CD4-positive, alpha-beta T cell treated with Interleukin-1 beta for 1 hour (primary cell): ENCODE results near the gene BTBD9.
"Not testable (repeated sequence)": the region's sequence is repeated elsewhere in the genome, so short reads cannot be mapped to it uniquely, and the experiment has no call there.

Experiments used
- DNase-seq, 2 donors: peaks; one replicate each; pipeline ENCODE4 v3.0.0-alpha.2; 2020 to 2022

The BTBD9 gene

GRCh38 chr6:38370653-38371601 lies 268.8 kb downstream of the BTBD9 start:
- DNase-seq: no peak

DNA sequence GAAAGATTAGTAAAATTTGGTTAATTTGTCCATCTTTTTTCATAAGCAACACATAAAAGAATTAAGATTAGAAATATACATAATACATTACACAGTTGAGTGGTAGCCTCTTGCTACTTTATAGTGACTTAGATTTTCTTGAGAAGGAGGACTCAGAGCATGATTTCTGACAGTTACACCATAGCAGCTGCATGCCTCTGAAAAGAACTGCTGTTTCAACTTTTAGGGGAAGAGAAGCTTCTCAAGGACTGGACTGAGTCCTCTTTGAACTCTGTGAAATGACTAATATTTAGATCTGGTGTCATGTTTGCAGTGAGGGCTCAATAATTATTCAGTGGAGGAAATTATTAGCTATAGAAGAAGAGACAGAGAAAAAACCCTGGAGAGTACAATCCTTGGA lies 272.5 kb downstream of the BTBD9 start:
- no peak for DNase-seq

- no peak for DNase-seq
Measured at GRCh38 chr6:38366234-38366633, 273.5 kb downstream of the BTBD9 start.

DNA sequence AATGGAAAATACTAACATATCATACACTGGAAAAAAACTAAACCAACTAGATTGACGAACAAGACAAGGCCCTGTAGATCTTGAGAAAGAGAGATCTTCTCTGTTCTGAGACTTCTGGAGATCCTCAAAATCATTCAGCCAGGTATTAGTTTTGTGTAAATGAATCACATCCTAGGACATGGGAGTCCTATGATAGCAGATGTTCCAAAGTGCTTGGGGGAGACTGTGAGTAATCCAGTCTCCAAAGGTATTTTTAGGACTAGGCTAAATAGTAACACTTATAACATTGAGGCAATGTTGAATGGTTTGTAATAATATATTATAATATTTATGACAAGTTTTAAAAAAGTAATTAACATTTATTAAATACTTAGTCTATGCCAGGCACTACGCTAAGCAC lies 275.0 kb downstream of the BTBD9 start:
- no peak for DNase-seq

DNA sequence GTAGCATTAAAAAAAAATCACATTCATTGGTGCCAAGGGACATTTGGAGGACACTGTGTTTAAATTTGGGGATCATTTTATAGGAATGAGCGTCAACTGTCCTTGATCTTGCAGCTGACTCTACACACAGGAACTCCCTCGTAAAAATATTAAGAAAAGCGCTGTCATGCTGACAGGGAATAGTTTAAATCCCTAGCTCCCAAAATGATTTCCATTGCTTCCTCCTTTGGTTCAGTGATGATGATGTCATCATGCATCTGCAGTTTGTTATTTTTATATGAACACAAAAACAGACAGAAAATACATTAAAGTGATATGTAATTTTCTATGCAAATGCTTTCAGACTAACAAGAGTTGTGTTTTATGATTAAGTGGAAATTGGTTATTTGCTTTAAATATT lies 275.6 kb downstream of the BTBD9 start:
- DNase-seq: no peak

DNA sequence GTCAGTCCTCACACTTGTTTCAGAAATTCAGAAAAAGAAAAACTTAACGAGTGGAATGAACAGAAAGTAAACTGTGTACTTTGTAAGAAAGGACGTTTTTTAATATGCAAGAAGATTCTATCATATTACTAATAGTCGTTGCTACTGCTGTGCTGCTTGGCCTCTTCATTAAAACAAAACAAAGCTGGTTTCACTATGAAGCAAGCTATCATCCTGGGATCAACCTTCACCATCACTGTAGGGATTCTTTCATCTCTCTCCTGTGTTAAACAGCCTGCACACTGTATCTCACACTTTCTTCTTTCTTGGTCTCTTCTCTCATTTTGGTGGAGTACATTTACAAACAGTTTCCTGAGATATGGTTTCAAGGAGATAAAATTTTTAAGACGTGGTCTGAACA lies 284.2 kb downstream of the BTBD9 start:
- DNase-seq: no peak

DNA sequence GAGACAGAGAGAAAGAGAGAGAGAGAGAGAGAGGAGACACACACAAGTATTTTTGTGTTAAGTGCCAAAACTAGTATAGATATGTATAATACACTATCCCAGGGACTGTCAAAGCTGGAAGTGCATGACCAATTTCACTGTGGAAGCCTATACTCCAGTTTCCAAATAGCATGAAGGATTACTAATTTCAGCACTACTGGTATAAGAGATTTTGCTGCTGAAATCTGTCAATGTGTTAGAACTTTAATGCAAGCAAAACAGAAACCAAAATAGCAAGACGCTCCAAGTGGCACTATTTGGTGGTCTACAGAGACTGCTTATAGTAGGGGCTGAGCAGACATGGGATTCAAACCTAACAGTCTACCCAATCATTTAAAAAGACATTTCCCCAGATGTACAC lies 284.8 kb downstream of the BTBD9 start:
- DNase-seq: no peak

DNA sequence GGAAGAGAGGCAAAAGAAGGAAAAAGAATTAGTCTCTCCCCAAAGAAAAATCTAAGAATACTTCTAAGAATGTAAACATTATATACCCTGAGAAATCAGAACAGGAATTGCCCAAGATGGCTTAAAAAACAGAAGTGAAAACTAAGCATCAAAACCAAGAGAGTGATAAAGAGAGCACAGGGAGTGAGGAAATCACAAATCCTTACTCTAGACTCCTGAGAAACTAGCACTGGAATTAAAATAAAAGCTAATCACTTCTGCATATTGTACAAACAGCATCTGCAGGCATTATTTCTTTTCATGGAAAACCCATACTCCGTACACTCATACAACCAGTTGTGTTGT lies 285.7 kb downstream of the BTBD9 start:
- no peak for DNase-seq

DNA sequence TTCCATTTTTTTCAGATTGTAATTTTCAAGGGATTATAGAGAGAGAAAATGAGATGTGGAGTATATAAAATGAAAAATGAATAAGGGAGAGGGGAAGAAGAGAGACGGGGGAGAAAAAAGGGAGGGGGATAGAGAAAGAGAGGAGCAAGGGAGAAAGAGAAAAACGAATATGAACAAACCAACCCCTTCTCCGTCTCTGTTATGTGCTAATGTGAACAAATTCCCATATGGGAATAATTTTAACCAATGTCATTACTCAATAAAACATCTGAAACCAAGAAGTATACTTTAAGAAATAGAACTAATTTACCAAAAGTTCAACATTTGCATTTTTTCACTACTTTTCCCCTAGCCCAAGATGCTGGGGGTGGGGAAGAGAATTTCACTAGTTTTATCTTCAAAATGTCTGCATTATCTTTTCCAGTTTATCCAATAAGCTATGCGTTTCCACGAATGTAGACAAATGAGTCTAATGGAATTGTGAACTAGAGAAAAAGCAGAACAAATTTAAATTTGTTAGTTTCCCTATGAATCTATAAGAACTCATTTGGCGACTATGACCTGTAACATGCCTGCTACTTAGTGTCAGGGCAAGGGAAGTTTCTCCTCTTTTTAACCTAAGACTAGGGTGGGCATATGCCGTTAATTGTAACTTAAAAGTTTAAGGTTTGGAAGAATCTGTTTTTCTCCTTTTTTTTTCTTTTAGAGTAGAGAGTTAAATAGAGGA lies 286.3 kb downstream of the BTBD9 start:
- DNase-seq: no peak

GRCh38 chr6:38352636-38353035 lies 287.1 kb downstream of the BTBD9 start:
- no peak for DNase-seq

DNA sequence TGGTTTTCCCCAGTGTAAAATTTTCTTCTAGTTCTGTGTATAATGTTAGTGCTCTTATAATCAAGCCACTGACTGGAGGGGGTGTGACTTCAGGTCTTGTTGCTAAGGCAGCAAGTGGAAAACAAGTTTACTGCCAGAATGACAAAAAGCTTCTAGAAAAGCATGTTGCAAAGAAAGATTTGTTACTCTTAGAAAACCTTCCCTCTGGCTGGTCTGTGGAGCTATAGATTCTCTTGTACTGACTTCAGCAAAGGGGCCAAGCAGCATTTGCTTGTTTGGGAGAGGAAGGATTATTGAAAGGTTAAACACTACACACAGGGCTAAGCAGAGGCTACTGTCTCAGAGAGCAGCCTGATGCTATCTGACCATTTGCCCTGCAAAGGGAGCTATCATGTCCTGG lies 288.8 kb downstream of the BTBD9 start:
- no peak for DNase-seq

- no peak for DNase-seq
Measured at GRCh38 chr6:38350220-38350619, 289.5 kb downstream of the BTBD9 start.

DNA sequence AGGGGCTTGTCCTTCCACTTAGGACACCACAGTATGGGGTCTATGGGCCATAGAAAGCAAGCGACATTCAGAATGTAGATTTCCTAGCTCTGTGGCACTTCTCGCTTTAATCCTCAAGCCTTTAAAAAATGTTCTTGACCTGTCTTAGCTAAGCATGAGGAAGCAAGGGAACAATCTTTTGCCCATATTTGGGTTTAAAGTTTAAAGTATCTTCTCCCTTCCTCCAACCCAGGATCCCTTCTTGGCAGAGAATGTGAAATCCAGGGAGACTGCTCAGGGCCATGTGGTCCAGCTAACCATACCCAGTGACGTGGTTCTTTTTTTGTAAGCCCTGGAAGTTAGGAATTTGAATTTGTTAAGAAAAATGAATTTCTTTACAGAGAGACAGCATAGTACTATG lies 289.9 kb downstream of the BTBD9 start:
- DNase-seq: no peak

GRCh38 chr6:38349221-38349620 lies 290.5 kb downstream of the BTBD9 start:
- no peak for DNase-seq

DNA sequence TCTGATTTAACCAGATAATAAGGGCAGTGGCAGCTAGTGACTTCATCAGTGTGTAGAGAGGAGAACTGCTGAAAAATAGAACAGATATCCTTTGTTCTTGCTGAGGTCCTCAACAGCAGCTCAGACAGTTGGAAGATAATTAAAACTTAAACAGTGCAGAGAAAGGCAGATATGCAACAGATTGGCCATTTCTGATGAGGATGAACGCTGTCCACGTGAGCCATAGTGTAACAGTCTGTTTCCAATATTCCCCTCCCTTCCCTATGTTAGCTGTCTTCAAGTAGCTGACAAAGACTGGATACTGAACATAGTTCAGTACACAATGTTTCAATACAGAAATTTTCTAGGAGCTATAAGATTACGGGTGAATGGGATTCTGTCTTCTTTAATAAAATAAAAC lies 291.4 kb downstream of the BTBD9 start:
- DNase-seq: no peak

DNA sequence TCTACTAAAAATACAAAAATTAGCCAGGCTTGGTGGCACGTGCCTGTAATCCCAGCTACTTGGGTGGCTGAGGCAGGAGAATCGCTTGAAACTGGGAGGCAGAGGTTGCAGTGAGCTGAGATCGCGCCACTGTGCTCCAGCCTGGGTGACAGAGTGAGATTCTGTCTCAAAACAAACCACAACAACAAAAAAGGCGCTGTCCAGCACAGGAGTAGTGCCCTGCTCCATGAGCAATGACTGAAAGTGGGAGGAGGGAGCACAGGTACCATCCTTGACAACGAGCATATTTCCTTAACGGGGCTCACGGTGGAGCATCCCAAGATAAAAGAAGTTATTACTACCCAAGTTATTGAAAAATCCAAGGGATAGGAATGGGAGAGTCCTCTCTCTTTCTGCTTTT lies 291.9 kb downstream of the BTBD9 start:
- DNase-seq: not testable (repeated sequence)

DNA sequence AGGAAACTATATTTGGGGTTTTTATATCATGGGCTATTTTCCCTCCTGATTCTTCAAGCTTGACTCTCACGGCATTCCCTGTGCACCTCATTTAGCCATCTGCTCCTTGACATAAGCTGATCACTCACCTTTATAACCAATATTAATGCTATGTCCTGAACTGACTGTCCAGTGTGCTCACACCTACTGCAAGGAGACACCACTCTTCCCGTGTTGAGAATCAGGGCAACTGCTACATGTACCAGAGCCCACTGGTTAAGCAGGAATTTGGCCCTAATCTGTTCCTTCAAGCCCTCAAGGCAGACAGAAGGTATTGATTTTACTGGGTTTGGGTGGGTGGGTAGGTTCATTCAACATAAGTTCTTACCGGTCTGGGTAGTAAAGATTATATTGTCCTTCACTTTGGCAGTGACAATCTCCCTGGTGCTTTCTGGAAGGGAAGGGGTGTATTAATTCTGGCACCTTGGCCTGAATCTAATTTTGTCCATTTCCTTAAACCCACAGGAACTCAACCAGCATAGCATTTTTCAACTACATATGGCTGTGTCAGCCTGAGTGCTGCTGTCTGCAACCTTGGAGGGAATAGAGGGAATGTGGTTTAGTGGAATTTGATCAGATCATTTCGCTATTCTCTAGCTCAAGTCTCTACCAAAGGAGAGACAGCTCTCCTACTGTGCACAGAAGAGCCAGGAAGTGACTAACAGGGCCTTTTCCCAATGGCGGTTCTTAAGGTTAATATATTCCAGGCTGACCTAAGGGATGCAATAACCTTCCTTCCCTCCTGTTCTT lies 293.2 kb downstream of the BTBD9 start:
- DNase-seq: no peak

DNA sequence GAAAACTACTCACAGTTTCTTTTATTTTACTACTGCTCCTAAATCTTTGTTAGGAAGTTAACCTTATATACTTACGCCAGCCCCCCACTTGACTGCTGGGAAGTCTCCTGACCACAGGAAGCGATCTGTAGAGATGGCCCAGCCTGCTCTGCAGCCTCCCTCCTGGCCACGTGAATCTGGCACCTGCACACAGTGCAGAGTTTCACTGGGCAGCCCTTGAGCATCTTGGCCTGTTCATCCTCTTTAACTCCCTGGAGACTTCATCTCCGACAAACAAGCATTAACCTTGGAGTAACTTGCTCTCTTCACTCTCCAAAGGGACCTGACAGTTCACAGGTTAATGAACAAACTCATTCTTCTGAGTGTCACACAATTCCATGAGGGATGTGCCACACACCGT lies 294.1 kb downstream of the BTBD9 start:
- no peak for DNase-seq

- DNase-seq: no peak
Measured at GRCh38 chr6:38341496-38341895, 298.2 kb downstream of the BTBD9 start.

DNA sequence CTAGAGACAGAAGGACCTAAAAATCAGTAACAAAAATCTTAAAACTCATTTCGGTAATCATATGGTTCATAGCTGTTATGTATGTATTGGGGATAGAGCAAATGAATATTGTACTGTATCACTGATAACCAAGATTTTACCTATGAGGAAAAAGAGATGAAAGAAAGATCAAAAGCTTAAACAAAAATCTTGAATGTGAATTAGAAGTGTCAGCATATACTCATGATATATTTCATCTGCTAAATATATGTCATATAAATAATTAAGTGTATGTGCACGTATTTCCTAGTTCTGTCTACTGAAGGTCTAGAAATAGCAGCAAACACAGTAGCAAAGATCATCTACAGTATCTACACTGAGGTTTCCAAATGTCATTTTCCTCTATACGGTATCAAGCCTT lies 299.8 kb downstream of the BTBD9 start:
- no peak for DNase-seq

DNA sequence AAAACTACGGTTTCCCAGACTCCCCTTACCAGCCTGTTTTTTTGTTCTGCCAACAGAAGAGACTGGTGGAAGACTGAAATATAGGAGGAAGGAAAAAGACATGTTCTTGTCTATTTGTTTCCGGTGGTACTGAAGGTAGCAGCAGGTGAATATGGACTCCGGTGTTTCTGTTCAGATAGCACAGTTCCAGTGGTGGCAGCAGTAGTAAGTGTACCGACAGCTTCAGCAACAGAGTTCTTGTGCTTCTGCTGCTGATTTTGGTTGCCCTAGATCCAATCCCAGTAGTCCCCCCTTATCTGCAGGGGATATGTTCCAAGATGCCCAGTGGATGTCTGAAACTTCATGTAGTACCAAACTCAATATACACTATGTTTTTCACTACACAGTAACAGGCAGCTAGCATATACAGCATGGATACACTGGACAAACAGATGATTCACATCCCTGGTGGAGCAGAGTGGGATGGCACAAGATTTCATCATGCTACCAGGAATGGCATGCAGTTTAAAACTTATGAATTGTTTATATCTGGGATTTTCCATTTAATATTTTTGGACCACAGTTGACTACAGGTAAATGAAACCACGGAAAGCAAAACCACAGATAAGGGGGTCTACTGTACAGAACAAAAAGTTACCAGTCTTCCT lies 301.8 kb downstream of the BTBD9 start:
- no peak for DNase-seq

DNA sequence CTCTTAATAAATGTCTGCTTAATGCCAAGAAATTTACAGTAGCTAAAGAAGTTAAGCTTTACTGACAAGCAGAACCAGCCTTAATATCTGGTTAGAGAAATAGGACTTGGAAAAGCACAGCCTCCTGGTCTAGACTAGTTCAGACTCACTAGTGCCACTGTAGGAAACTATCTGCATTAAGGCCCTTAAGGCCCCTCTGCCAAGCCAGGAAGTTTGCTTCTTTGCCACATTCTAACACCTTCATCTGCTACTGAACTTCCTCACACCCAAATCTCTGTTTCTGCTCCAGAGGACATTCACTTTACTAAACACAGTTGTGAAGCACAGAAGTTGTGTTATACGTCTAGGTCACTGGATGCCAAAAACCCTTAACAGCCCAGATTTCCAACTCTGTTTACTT lies 302.8 kb downstream of the BTBD9 start:
- no peak for DNase-seq

DNA sequence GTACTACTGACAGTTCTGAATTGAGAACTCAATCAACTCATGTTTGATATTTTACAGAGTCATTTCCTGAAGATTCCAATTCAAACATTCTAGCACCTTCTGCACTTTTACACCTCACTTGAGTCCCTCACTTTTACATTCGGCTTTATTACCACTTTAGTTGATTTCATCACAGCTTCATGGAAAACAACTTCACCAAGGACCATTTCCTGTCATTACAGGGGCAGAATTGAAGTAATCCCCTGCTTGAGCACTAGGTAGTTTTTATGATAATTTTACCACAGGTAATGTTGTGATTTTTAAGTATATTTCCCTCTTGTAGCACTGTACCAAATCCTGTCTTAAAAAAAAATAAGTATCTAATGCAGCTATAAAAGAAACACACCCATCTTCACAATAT lies 312.9 kb downstream of the BTBD9 start:
- no peak for DNase-seq
